HEK293 (cell line): ENCODE data around the gene MRPL4.

Source experiments
- CTCF ChIA-PET: fragments of 350-600 bp; formaldehyde crosslinking; extraction: SDS; loops from one replicate; lab custom pipeline; 2021; ENCODE audit warnings: antibody characterized with exemption; lab: Yijun Ruan, JAX
- POLR2A ChIA-PET: fragments of 300-600 bp; formaldehyde crosslinking; extraction: SDS; loops from one replicate; lab custom pipeline; 2020; ENCODE audit warnings: antibody characterized with exemption, inconsistent platforms; lab: Yijun Ruan, JAX
- H3K27ac ChIP-seq: fragments of 200-500 bp; sonication (Bioruptor generic); 2 replicates; pipeline ENCODE4 v1.5.1; 2014; ENCODE audit warnings: low read depth, low read length, control low read depth, inconsistent platforms; ENCODE audit errors: extremely low read depth
- H3K36me3 ChIP-seq, 2 experiments: fragments of 200-500 bp in 1 of 2; sonication (Bioruptor generic) in 1 of 2; 1 replicate in 1 of 2; 2 replicates in 1 of 2; pipeline ENCODE4 v1.5.1; 2014 to 2017; ENCODE audit warnings: inconsistent platforms in 2 of 2, low read length in 2 of 2; ENCODE audit not compliant: control insufficient read depth in 2 of 2, insufficient read depth in 1 of 2
- H3K4me1 ChIP-seq: fragments of 200-500 bp; sonication (Bioruptor generic); 2 replicates; pipeline ENCODE4 v1.5.1; 2014; ENCODE audit warnings: mild to moderate bottlenecking, low read length, inconsistent platforms; ENCODE audit not compliant: control insufficient read depth, insufficient read depth
- H3K4me3 ChIP-seq: 2 replicates; pipeline ENCODE4 v1.5.1; 2011; ENCODE audit warnings: low read depth, mild to moderate bottlenecking, control low read depth, low read length, moderate library complexity
- H3K9me3 ChIP-seq: fragments of 200-500 bp; sonication (Bioruptor generic); 2 replicates; pipeline ENCODE4 v1.5.1; 2014; ENCODE audit warnings: low read depth, low read length, inconsistent platforms; ENCODE audit not compliant: control insufficient read depth, insufficient read depth
- HIC1 ChIP-seq: fragments of 450-650 bp; formaldehyde crosslinking; IDR thresholded peaks from 2 replicates; pipeline ENCODE4 v1.5.1; 2016; ENCODE audit warnings: missing biosample characterization, missing genetic modification characterization
- IKZF3 ChIP-seq: fragments of 450-650 bp; IDR thresholded peaks from 2 replicates; pipeline ENCODE4 v1.5.0; 2018; ENCODE audit warnings: missing biosample characterization, mild to moderate bottlenecking, missing genetic modification characterization, moderate library complexity
- INSM2 ChIP-seq: fragments of 450-650 bp; formaldehyde crosslinking; IDR thresholded peaks from 2 replicates; pipeline ENCODE4 v1.5.1; 2016; ENCODE audit warnings: missing biosample characterization, missing genetic modification characterization
- PATZ1 ChIP-seq: fragments of 450-650 bp; formaldehyde crosslinking; IDR thresholded peaks from 2 replicates; pipeline ENCODE4 v1.5.1; 2016; ENCODE audit warnings: missing biosample characterization, missing genetic modification characterization
- PRDM1 ChIP-seq: fragments of 450-650 bp; formaldehyde crosslinking; IDR thresholded peaks from 2 replicates; pipeline ENCODE4; 2016; ENCODE audit warnings: missing biosample characterization, missing genetic modification characterization
- ZNF155 ChIP-seq: fragments of 450-650 bp; formaldehyde crosslinking; IDR thresholded peaks from 2 replicates; pipeline ENCODE4 v1.5.1; 2016; ENCODE audit warnings: missing biosample characterization, missing genetic modification characterization
- ZNF16 ChIP-seq: fragments of 450-650 bp; formaldehyde crosslinking; IDR thresholded peaks from 2 replicates; pipeline ENCODE4 v1.5.1; 2016; ENCODE audit warnings: low read depth, missing biosample characterization, missing genetic modification characterization
- ZNF223 ChIP-seq: fragments of 450-650 bp; formaldehyde crosslinking; IDR thresholded peaks from 2 replicates; pipeline ENCODE4 v1.5.1; 2016; ENCODE audit warnings: missing biosample characterization, missing genetic modification characterization
- ZNF341 ChIP-seq: fragments of 450-650 bp; formaldehyde crosslinking; IDR thresholded peaks from 2 replicates; pipeline ENCODE4; 2016; ENCODE audit warnings: low read depth, missing biosample characterization, missing genetic modification characterization
- ZSCAN5A ChIP-seq: fragments of 450-650 bp; formaldehyde crosslinking; IDR thresholded peaks from 2 replicates; pipeline ENCODE4 v1.5.1; 2016; ENCODE audit warnings: missing biosample characterization, missing genetic modification characterization

Gene MRPL4

GRCh38 chr19:10256551-10256950 is 4.5 kb downstream of the MRPL4 start (continued):
- no peak for TF ChIP-seq PATZ1
- no peak for TF ChIP-seq ZNF155
- TF ChIP-seq ZNF16 (tag by site-specific recombination): no peak

- POLR2A ChIA-PET: interaction anchor here (0.6 kb wide), 1 partner anchor 77 kb away, joined by 6 read pairs; no protein-coding TSS in a partner anchor
- H3K27ac ChIP-seq: no peak overlapping the region
- CTCF ChIA-PET: interaction anchor here (0.5 to 7.9 kb wide), 5 partner anchors 31 to 399 kb away, joined by 3 to 141 read pairs (median 3); no protein-coding TSS in a partner anchor
- TF ChIP-seq INSM2 (tag by site-specific recombination): no peak
- TF ChIP-seq ZNF341 (tag by site-specific recombination): no peak
- peak; percentile 47; the same call in 1 of the 2 replicates for TF ChIP-seq PRDM1 (tag by site-specific recombination)
- TF ChIP-seq ZSCAN5A: no peak
- no peaks in the 10 kb centered on the region for H3K9me3 ChIP-seq
- H3K4me1 ChIP-seq: no peaks in the 10 kb centered on the region
- H3K4me3 ChIP-seq: no peak overlapping the region
- H3K36me3 ChIP-seq: peaks cover 25 to 64% of the 10 kb centered on the region in 2 experiments; a peak in 2 of 3 replicates
These were observed 5.1 kb downstream of the MRPL4 start for GRCh38 chr19:10256970-10257615.

GRCh38 chr19:10258080-10258710 is 6.2 kb downstream of the MRPL4 start:
- Histone ChIP-seq H3K9me3 (no peaks in the 10 kb centered on the region), H3K4me3 (no peak overlapping the region), H3K27ac (no peak overlapping the region), H3K4me1 (no peaks in the 10 kb centered on the region), H3K36me3 (peaks cover 25 to 64% of the 10 kb centered on the region in 2 experiments; a peak in 2 of 3 replicates)
- TF ChIP-seq ZNF223 (tag by site-specific recombination) (no peak), HIC1 (tag by site-specific recombination) (no peak), IKZF3 (no peak)
- CTCF ChIA-PET: interaction anchor here (0.5 to 7.9 kb wide), 25 partner anchors 8 to 327 kb away, joined by 3 to 141 read pairs (median 4); partner anchors contain the start of genes FDX2, ICAM1, MRPL4 and RAVER1
- POLR2A ChIA-PET: interaction anchor here (0.6 to 2.7 kb wide), 9 partner anchors 8 to 162 kb away, joined by 4 to 24 read pairs (median 5); partner anchors contain the start of genes CDC37, DNMT1, ICAM5 and TYK2
